COLO668 (cell line): Measurements from ENCODE around the gene DENND5A.
"Not testable (repeated sequence)": the region's sequence is repeated elsewhere in the genome, so short reads cannot be mapped to it uniquely, and the experiment has no call there.

Experiments
- DNase-seq: peaks from one replicate; lab custom pipeline; 2025; ENCODE audit not compliant: unreplicated experiment; lab: John Stamatoyannopoulos, UW

Gene DENND5A

DNA sequence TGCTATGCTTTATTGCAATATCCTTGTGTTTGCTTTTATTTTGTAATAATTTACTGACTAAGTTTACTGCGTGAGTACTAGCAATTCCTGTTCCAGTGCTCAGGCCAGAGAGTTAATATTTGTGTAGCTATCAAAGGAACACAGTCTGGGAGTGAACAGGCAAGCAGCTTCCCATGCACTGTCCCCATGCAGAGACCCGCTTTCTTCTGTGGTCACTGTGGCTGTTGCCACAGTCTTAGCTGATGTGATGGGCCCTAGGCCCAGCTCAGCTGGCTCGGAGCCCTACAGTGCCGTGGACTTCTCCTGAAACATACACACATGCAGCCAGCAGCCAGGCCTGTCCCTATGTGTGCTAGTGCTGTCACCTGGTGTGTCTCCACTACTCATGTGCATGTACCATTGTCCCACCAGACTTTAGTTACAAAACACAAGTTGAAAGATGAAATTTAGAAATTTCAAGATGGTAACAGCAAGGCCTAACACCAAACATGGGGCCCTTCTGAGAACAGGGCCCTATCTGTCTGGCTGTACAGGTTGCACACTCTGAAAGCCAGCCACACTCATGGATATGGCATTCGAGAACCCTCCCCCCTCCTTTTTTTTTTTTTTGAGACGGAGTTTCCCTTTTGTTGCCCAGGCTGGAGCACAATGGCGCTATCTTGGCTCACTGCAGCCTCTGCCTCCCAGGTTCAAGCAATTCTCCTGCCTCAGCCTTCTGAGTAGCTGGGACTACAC is 161.4 kb downstream of the DENND5A start:
- no peak for DNase-seq

DNA sequence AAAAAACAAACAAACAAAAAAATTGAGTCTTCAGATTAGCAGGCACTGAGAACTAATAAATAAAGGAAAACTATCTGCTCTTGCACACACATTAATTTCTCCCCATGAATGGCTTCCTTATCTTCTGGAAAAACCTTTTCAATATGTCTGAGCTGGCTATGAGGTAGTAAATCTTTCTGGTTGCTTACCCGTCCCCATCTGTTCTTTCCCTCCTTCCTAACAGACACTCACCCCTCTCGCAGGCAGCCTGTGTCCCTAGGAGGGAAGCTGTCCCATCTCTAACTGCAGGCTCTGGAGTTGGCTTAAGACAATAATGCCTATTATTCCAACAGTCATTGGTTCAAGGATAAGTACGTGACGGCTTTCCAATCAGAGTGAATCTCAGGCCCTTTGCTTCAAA is 165.5 kb downstream of the DENND5A start:
- DNase-seq: no peak

GRCh38 chr11:9098455-9098854 is 166.7 kb downstream of the DENND5A start:
- not testable (repeated sequence) for DNase-seq

DNA sequence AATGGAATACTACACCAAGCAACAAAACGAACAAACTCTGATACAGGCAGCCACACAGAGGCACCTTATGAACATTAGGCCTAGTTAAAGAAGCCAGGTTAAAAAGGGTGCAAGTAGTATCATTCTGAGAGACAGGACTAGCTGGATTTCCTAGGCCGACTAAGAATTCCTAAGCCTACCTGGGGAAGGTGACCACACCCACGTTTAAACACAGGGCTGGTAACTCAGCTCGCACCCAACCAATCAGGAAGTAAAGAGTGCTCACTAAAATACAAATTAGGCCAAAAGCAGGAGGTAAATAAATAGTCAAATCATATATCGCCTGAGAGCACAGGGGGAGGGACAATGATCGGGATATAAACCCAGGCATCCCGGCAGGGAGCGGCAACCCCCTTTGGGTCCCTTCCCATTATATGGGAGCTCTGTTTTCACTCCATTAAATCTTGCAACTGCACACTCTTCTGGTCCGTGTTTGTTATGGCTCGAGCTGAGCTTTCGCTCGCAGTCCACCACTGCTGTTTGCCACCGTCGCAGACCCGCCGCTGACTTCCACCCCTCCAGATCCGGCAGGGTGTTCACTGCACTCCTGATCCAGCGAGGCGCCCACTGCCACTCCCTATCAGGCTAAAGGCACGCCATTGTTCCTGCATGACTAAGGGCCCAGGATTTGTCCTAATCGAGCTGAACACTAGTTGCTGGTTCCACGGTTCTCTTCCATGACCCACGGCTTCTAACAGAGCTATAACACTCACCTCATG is 167.8 kb downstream of the DENND5A start:
- not testable (repeated sequence) for DNase-seq

- no peak for DNase-seq
Measured at GRCh38 chr11:9096427-9096826, 168.7 kb downstream of the DENND5A start.

DNA sequence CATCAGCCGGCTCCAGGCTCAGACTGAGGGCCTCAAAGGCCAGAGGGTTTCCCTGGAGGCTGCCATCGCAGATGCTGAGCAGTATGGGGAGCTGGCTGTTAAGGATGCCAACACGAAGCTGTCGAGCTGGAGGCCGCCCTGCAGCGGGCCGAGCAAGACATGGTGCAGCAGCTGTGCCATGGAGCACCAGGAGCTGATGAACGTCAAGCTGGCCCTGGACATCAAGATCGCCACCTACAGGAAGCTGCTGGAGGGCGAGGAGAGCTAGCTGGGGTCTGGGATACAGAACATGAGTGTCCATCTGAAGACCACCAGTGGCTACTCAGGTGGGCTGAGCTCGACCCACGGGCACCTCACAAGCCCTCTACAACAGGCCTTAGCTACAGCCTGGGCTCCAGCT is 169.7 kb downstream of the DENND5A start:
- no peak for DNase-seq

GRCh38 chr11:9094420-9094819 is 170.7 kb downstream of the DENND5A start:
- DNase-seq: no peak

GRCh38 chr11:9092853-9093778 is 172.0 kb downstream of the DENND5A start:
- DNase-seq: no peak

- DNase-seq: no peak
Measured at GRCh38 chr11:9092072-9092471, 173.1 kb downstream of the DENND5A start.

DNA sequence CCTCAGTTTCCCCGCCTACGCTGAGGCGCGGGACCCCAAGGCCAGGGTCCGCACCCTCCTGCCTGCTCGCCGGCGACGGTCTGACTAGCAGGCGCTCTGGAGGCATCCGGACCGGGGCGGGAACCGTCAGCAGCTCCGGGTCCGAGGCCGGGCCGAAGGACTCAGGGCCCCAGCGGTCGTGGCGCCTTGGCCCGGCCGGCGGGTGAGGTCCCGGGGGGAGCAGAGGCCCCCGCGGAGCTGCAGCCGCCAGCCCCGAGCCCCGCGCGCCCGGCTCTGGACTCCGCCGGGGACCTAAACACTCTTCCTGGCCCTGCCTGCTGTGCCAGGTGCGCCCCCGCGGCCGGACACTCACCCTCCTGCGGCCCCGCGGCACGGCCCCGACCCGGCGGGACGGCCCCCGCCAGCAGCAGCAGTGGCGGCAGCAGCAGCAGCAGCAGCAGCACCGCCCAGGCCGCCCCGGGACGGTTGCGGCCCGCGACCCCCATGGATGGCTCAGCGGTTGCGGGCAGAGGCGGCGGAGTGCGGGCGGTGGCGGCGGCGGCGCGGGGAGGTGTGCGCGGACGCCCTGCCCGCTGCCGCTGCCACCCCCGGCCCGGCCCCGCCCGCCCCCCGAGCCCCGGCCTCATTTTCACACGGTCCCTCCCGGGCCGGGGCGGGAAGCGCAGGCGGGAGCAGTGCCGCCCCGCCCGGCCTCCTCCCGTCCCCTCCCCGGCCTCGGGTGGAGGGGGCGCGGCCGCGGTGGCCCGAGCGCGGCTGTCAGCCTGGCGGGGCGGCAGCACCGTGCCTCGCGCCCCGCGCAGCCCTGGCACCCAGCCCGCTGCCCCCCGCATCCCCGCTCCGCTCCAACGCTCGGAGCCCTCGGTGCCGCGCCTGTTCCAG is 173.9 kb downstream of the DENND5A start, which contains the start of gene SCUBE2:
Gene SCUBE2, minus strand, starts transcription at position 556 of the 879 bp plus-strand sequence. Its CDS starts 71 bp downstream, at position 485.
- peak; percentile 29 for DNase-seq

GRCh38 chr11:9090488-9091043 is 174.6 kb downstream of the DENND5A start:
- DNase-seq: no peak

- no peak for DNase-seq
Measured at GRCh38 chr11:9089636-9090035, 175.5 kb downstream of the DENND5A start.

DNA sequence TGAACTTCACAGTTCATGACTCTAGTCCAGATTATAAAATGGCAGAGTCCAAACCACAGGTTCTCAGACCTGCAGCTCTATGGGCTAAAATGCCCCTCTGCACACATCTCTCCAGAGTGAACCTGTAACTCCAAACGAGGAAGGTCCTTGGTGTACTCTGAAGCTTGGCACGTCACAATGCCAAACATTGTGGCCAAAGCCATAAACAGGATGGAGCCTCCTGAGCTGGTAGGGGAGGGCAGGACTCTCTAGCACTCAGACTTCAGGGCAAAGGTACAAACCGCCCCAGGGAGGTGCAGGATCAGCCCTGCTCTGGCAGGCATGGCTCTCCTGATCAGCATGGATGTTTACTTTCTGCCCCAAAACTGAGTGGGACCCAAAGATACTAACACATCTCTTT is 176.1 kb downstream of the DENND5A start:
- DNase-seq: no peak
